H1 (cell line): ENCODE data around the gene SLC11A1. TPM values are rescaled to one million over a fixed set of nuclear protein-coding genes. Genes with fewer than 3 reads are reported as not detected.

Experiments
- CTCF ChIA-PET: fragments of 300-600 bp; sonication (Branson Sonifier 250); formaldehyde crosslinking; loops from one replicate; lab custom pipeline; 2021; ENCODE audit not compliant: partially characterized antibody; lab: Charles Lee
- POLR2A ChIA-PET: fragments of 300-600 bp; sonication (Branson Sonifier 250); formaldehyde crosslinking; loops from one replicate; lab custom pipeline; 2021; ENCODE audit warnings: inconsistent platforms; ENCODE audit not compliant: partially characterized antibody; lab: Charles Lee
- DNase-seq, 2 experiments: peaks; one replicate each; pipeline versions ENCODE4 v3.0.0 to v3.0.0-alpha.2; 2010 to 2022; ENCODE audit warnings: low spot score in 2 of 2, low read depth in 1 of 2, mixed read lengths in 1 of 2
- FAIRE-seq: peaks from 2 replicates; lab custom pipeline; 2011; peaks lifted over from hg19 to GRCh38; lab: Jason Lieb, UNC
- H2AFZ ChIP-seq: 2 replicates; pipeline ENCODE4 v1.8.1; 2012; ENCODE audit warnings: low read length, inconsistent platforms
- H2AK5ac ChIP-seq: 2 replicates; pipeline ENCODE4 v1.6.1; 2013; ENCODE audit warnings: low read depth, low read length
- H2BK120ac ChIP-seq: replicated peaks from 2 replicates; pipeline ENCODE3; 2013; ENCODE audit warnings: low read depth, low read length, inconsistent platforms
- H2BK12ac ChIP-seq: 2 replicates; pipeline ENCODE4 v1.6.1; 2013; ENCODE audit warnings: low read depth, low read length
- H2BK15ac ChIP-seq: 2 replicates; pipeline ENCODE4 v1.6.1; 2013; ENCODE audit warnings: low read length
- H2BK20ac ChIP-seq: 2 replicates; pipeline ENCODE4 v1.6.1; 2013; ENCODE audit warnings: low read length
- H2BK5ac ChIP-seq: 2 replicates; pipeline ENCODE4 v1.6.1; 2013; ENCODE audit warnings: low read depth, low read length
- H3K14ac ChIP-seq: 2 replicates; pipeline ENCODE4 v1.6.1; 2013; ENCODE audit warnings: inconsistent platforms; ENCODE audit not compliant: insufficient read length
- H3K18ac ChIP-seq: 2 replicates; pipeline ENCODE4 v1.6.1; 2013; ENCODE audit warnings: low read length; ENCODE audit errors: extremely low read depth
- H3K23ac ChIP-seq: 2 replicates; pipeline ENCODE4 v1.6.1; 2013; ENCODE audit warnings: inconsistent platforms; ENCODE audit not compliant: insufficient read length
- H3K23me2 ChIP-seq: 2 replicates; pipeline ENCODE4 v1.6.1; 2013; ENCODE audit warnings: low read depth, low read length
- H3K27ac ChIP-seq: 2 replicates; pipeline ENCODE4 v1.6.1; 2011; ENCODE audit warnings: low read depth, low read length, inconsistent platforms
- H3K27me3 ChIP-seq, 4 experiments: replicated peaks in 1 of 4; 1 replicate in 1 of 4; 2 replicates in 3 of 4; pipeline versions ENCODE4 v1.6.1 to v1.8.1; 2011 to 2013; ENCODE audit warnings: low read length in 3 of 4, mild to moderate bottlenecking in 3 of 4, inconsistent platforms in 2 of 4, mixed read lengths in 2 of 4, moderate library complexity in 1 of 4; ENCODE audit not compliant: control insufficient read depth in 3 of 4, insufficient read depth in 3 of 4; ENCODE audit errors: extremely low read depth in 1 of 4
- H3K36me3 ChIP-seq, 4 experiments: 2 replicates each; pipeline versions ENCODE4 v1.6.1 to v1.8.1; 2011 to 2013; ENCODE audit warnings: mild to moderate bottlenecking in 4 of 4, low read length in 3 of 4, moderate library complexity in 2 of 4, control low read depth in 1 of 4, inconsistent platforms in 1 of 4; ENCODE audit not compliant: insufficient read depth in 4 of 4, control insufficient read depth in 2 of 4
- H3K4ac ChIP-seq: replicated peaks from 2 replicates; pipeline ENCODE3; 2013; ENCODE audit warnings: low read length, low read depth, mixed read lengths, inconsistent platforms; ENCODE audit not compliant: insufficient read length
- H3K4me1 ChIP-seq, 4 experiments: replicated peaks in 1 of 4; 1 replicate in 1 of 4; 2 replicates in 3 of 4; pipeline versions ENCODE4 v1.6.1 to v1.8.1; 2011 to 2013; ENCODE audit warnings: low read length in 3 of 4, inconsistent platforms in 2 of 4, mixed read lengths in 1 of 4; ENCODE audit not compliant: insufficient read depth in 4 of 4, control insufficient read depth in 3 of 4
- H3K4me2 ChIP-seq, 2 experiments: 2 replicates each; pipeline versions ENCODE4 v1.6.1 to v1.8.1; 2011 to 2013; ENCODE audit warnings: low read depth in 2 of 2, low read length in 2 of 2, control low read depth in 1 of 2, inconsistent platforms in 1 of 2, mild to moderate bottlenecking in 1 of 2; ENCODE audit not compliant: insufficient read depth in 1 of 2
- H3K4me3 ChIP-seq, 4 experiments: fragments of 200-600, 300-600 bp in 1 of 4; sonication (generic), shearing (Covaris generic), sonication (Bioruptor Twin) in 1 of 4; 2 replicates each; pipeline versions ENCODE4 v1.5.1 to v1.8.1; 2011 to 2016; ENCODE audit warnings: low read length in 4 of 4, low read depth in 3 of 4, control low read depth in 2 of 4, inconsistent platforms in 2 of 4, mild to moderate bottlenecking in 2 of 4, mixed read lengths in 1 of 4, moderate library complexity in 1 of 4; ENCODE audit not compliant: insufficient read depth in 2 of 4; ENCODE audit errors: extremely low read depth in 1 of 4
- H3K56ac ChIP-seq: replicated peaks from 2 replicates; pipeline ENCODE3; 2013; ENCODE audit warnings: low read depth, mild to moderate bottlenecking, mixed read lengths, low read length, inconsistent platforms; ENCODE audit not compliant: insufficient read length
- H3K79me1 ChIP-seq: 2 replicates; pipeline ENCODE4 v1.6.1; 2013; ENCODE audit warnings: low read depth, low read length, control low read depth
- H3K79me2 ChIP-seq, 2 experiments: 2 replicates each; pipeline versions ENCODE4 v1.6.1 to v1.8.1; 2012 to 2013; ENCODE audit warnings: low read length in 2 of 2, mild to moderate bottlenecking in 2 of 2, inconsistent platforms in 1 of 2; ENCODE audit not compliant: insufficient read depth in 2 of 2, control insufficient read depth in 1 of 2
- H3K9ac ChIP-seq, 4 experiments: replicated peaks in 1 of 4; 1 replicate in 1 of 4; 2 replicates in 3 of 4; pipeline versions ENCODE4 v1.6.1 to v1.8.1; 2011 to 2013; ENCODE audit warnings: low read depth in 3 of 4, low read length in 3 of 4, control low read depth in 2 of 4, mild to moderate bottlenecking in 2 of 4, moderate library complexity in 2 of 4, inconsistent platforms in 1 of 4; ENCODE audit errors: extremely low read depth in 1 of 4
- H3K9me3 ChIP-seq, 2 experiments: 2 replicates each; pipeline versions ENCODE4 v1.6.1 to v1.8.1; 2012 to 2013; ENCODE audit warnings: mild to moderate bottlenecking in 2 of 2, moderate library complexity in 2 of 2, control low read depth in 1 of 2, inconsistent platforms in 1 of 2, low read depth in 1 of 2, low read length in 1 of 2, mixed read lengths in 1 of 2; ENCODE audit not compliant: insufficient read depth in 2 of 2
- H4K20me1 ChIP-seq, 2 experiments: replicated peaks in 1 of 2; 2 replicates each; pipeline versions ENCODE3 to v1.8.1; 2011 to 2013; ENCODE audit warnings: inconsistent platforms in 2 of 2, low read length in 2 of 2, mild to moderate bottlenecking in 1 of 2; ENCODE audit not compliant: insufficient read depth in 2 of 2, control insufficient read depth in 1 of 2
- H4K5ac ChIP-seq: 2 replicates; pipeline ENCODE4 v1.6.1; 2013; ENCODE audit warnings: low read length, low read depth, mixed read lengths, inconsistent platforms; ENCODE audit not compliant: insufficient read length
- H4K8ac ChIP-seq: 2 replicates; pipeline ENCODE4 v1.8.0; 2013; ENCODE audit warnings: mild to moderate bottlenecking, moderate library complexity, low read length, inconsistent platforms; ENCODE audit not compliant: insufficient read depth; ENCODE audit errors: extremely low read depth
- H4K91ac ChIP-seq: replicated peaks from 2 replicates; pipeline ENCODE3; 2013; ENCODE audit warnings: low read length, mixed read lengths, inconsistent platforms; ENCODE audit not compliant: insufficient read length
- CREB1 ChIP-seq: IDR thresholded peaks from 2 replicates; pipeline ENCODE4 v1.6.1; 2012; ENCODE audit warnings: inconsistent platforms
- POLR2A ChIP-seq, 2 experiments: IDR thresholded peaks; 1 replicate in 1 of 2; 2 replicates in 1 of 2; pipeline ENCODE4 v1.6.1; 2011; ENCODE audit warnings: low read depth in 2 of 2, low read length in 2 of 2, mild to moderate bottlenecking in 2 of 2; ENCODE audit errors: control extremely low read depth in 1 of 2
- WGBS, 2 experiments: shearing (Covaris generic) in 1 of 2; methylation state at CpG; one replicate each; pipeline versions ENCODE4 v1.1.6 to v1.1.7; 2013 to 2015; ENCODE audit warnings: low lambda C conversion rate in 2 of 2, mixed read lengths in 2 of 2, inconsistent platforms in 1 of 2, low coverage in 1 of 2, missing lambda C conversion rate in 1 of 2; ENCODE audit not compliant: insufficient replicate concordance in 2 of 2, insufficient coverage in 1 of 2, insufficient read length in 1 of 2; ENCODE audit errors: extremely low coverage in 1 of 2, missing lambda C conversion rate in 1 of 2; 5-methylcytosine and 5-hydroxymethylcytosine counted together
- polyA plus RNA-seq, 7 experiments: library from polyadenylated mRNA; depleted of rRNA in 3 of 7; stranded (reverse) in 5 of 7; unstranded in 2 of 7; fragments of >200 nt in 5 of 7; fragments of 200-250 nt in 2 of 7; gene quantifications; 1 replicate in 5 of 7; 2 replicates in 1 of 7; 4 replicates in 1 of 7; pipeline versions ENCODE4 v1.2.1 to v1.2.3, GENCODE V29; 2011 to 2013; ENCODE audit warnings: missing spikeins in 2 of 7, mixed read lengths in 2 of 7
- total RNA-seq: library from RNA; stranded (reverse); fragmentation: NEBNext Ultra II Directional; extraction: Animal tissue kit (Norgen Biotek cat#: 25700); gene quantifications from 2 replicates; pipeline ENCODE4 v1.2.1, GENCODE V29; 2021

Gene SLC11A1
- total and polyA plus RNA-seq, 2 of the 8 experiments (the other 6 are each of a cell fraction or from before 2014, with no cell fraction given) = 0.20 to 0.43 TPM

DNA sequence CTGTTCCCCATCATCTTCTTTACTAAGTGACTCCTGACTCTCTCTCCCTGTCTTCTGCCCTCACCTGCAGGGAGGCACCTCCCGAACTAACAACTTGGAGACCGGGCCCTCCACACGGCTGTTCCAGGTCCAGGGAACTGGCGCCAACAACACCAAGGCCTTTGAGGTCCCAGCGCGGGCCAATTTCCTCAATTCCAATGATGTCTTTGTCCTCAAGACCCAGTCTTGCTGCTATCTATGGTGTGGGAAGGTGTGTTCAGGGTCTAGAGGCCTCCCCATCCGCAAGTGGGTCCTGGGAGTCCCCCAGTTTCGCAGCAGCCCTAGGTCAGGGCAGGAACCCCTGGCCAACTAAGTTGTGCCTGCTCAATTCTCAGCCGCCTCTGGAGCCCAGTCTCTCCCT lies 52.4 kb downstream of the SLC11A1 start:
- H3K79me1 ChIP-seq = no peaks in the 10 kb centered on the region
- TF ChIP-seq CREB1 (no peak), POLR2A (IDR thresholded peaks at IDR 0.05; ENCODE audit: control extremely low read depth in 1 of 2, low read depth in 2 of 2, low read length in 2 of 2) (no peak)
- CTCF ChIA-PET = no interaction called here
- H2AFZ ChIP-seq = no peak overlapping the region
- no peak overlapping the region for H4K91ac ChIP-seq
- H4K8ac ChIP-seq = no peak overlapping the region
- FAIRE-seq = no peak
- no peak overlapping the region for H4K5ac ChIP-seq
- no peaks in the 10 kb centered on the region for H4K20me1 ChIP-seq
- no peak overlapping the region for H3K56ac ChIP-seq
- H3K14ac ChIP-seq = no peak overlapping the region
- no peak for DNase-seq
- H2BK120ac ChIP-seq = no peak overlapping the region
- H3K4me2 ChIP-seq = no peak overlapping the region
- H3K9ac ChIP-seq = no peak overlapping the region
- no peaks in the 10 kb centered on the region for H3K79me2 ChIP-seq
- H3K27me3 ChIP-seq = no peaks in the 10 kb centered on the region
- H3K27ac ChIP-seq = no peak overlapping the region
- no peaks in the 10 kb centered on the region for H3K4me1 ChIP-seq
- WGBS, 2 experiments = 94% methylated on average over 9 of the region's 9 CpGs; no CpG with 5 or more reads in 1 of the 2 experiments
- no peaks in the 10 kb centered on the region for H3K23me2 ChIP-seq
- H2BK20ac ChIP-seq = no peak overlapping the region
- POLR2A ChIA-PET = interaction anchor here (0.8 kb wide), 1 partner anchor 11 kb away, joined by 3 read pairs; no protein-coding TSS in a partner anchor
- no peaks in the 10 kb centered on the region for H3K9me3 ChIP-seq
- H2BK12ac ChIP-seq = no peak overlapping the region
- H2BK15ac ChIP-seq = no peak overlapping the region
- H2AK5ac ChIP-seq = no peak overlapping the region
- H3K4ac ChIP-seq = no peak overlapping the region
- H3K23ac ChIP-seq = no peak overlapping the region
- H3K18ac ChIP-seq = no peak overlapping the region
- no peaks in the 10 kb centered on the region for H3K36me3 ChIP-seq
- H2BK5ac ChIP-seq = no peak overlapping the region
- no peak overlapping the region for H3K4me3 ChIP-seq
